Epithelial cell of esophagus (primary cell): ENCODE data around the gene EXOSC10.
"Not testable (repeated sequence)": the region's sequence is repeated elsewhere in the genome, so short reads cannot be mapped to it uniquely, and the experiment has no call there.

ENCODE experiments used
- DNase-seq: peaks from one replicate; pipeline ENCODE4 v3.0.0; 2010; ENCODE audit warnings: low read depth
- H3K4me3 ChIP-seq: 2 replicates; pipeline ENCODE4 v1.5.1; 2011; ENCODE audit warnings: mild to moderate bottlenecking, low read length, control low read depth
- TF ChIP-seq, protein P1 (sequence below): IDR thresholded peaks from 2 replicates; pipeline ENCODE4 v1.5.1; 2011; ENCODE audit warnings: low read depth, mild to moderate bottlenecking, low read length, control low read depth, inconsistent platforms; ENCODE audit not compliant: insufficient read depth; ENCODE audit errors: missing control alignments

The EXOSC10 gene

GRCh38 chr1:11098931-11099309, 749 bp downstream of the EXOSC10 start:
- peak overlapping the region; percentile 88 for H3K4me3 ChIP-seq
- DNase-seq = no peak
- TF ChIP-seq, protein P1, sequence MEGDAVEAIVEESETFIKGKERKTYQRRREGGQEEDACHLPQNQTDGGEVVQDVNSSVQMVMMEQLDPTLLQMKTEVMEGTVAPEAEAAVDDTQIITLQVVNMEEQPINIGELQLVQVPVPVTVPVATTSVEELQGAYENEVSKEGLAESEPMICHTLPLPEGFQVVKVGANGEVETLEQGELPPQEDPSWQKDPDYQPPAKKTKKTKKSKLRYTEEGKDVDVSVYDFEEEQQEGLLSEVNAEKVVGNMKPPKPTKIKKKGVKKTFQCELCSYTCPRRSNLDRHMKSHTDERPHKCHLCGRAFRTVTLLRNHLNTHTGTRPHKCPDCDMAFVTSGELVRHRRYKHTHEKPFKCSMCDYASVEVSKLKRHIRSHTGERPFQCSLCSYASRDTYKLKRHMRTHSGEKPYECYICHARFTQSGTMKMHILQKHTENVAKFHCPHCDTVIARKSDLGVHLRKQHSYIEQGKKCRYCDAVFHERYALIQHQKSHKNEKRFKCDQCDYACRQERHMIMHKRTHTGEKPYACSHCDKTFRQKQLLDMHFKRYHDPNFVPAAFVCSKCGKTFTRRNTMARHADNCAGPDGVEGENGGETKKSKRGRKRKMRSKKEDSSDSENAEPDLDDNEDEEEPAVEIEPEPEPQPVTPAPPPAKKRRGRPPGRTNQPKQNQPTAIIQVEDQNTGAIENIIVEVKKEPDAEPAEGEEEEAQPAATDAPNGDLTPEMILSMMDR = no peak

- DNase-seq, H3K4me3 ChIP-seq: not testable (repeated sequence)
Measured at GRCh38 chr1:11083784-11084183, 15.9 kb downstream of the EXOSC10 start.

GRCh38 chr1:11080931-11081330, 18.7 kb downstream of the EXOSC10 start:
- no peak for DNase-seq
- TF ChIP-seq, protein P1 = no peak

GRCh38 chr1:11078631-11079030, 21.0 kb downstream of the EXOSC10 start:
- DNase-seq = no peak
- H3K4me3 ChIP-seq = no peak overlapping the region
- TF ChIP-seq, protein P1 = no peak

More at GRCh38 chr1:11080931-11081330, 18.7 kb downstream of the EXOSC10 start:
- H3K4me3 ChIP-seq = no peak overlapping the region

DNA sequence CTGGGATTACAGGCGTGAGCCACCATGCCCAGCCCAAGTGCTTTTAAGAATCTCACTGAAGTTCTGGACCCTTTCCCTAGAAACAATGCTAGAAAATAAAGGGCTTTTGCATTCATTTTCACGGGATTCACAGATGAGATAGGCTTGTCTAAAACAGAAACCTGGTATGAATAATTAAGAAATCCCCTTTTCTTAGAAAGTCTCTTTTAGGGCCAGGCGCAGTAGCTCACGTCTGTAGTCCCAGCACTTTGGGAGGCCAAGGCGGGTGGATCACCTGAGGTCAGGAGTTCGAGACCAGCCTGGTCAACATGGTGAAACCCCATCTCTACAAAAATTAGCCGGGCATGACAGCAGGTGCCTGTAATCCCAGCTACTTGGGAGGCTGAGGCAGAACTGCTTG, 26.3 kb downstream of the EXOSC10 start:
- not testable (repeated sequence) for DNase-seq, H3K4me3 ChIP-seq

DNA sequence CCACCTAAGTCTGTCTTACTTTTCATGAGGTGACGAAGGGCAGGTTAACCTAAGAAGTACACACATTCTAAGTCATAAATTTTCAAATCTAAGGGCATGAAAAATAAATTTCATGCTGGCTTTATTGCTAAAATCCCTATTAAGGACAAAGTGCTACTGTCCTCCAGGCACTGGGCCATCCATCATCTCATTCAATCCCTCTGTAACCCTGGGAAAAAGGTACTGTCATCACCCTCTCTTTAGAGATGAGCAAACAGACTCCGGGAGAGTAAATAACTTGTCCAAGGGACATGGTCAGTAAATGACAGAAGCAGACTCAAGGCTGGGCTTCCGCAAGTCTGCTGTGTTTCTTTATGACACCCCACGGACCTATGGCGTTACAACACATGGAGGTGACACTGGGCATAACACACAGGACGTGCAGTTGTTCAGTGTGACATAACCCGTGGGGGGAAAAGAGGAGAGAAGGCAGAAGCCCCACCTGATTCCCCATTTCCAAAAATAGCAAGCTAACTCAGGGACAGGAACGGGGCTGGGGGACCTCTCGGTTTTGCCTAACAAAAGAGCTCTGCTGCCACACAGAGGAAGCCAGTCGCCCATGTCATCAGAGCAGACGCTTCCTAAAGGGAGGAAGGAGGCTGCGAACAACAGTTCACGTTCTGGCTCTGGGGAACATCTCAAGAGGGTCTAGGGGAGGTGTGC, 27.3 kb downstream of the EXOSC10 start:
- DNase-seq = no peak
- TF ChIP-seq, protein P1 = no peak
- H3K4me3 ChIP-seq = no peak overlapping the region

GRCh38 chr1:11071463-11072215, 28.0 kb downstream of the EXOSC10 start:
- TF ChIP-seq, protein P1 = no peak
- no peak overlapping the region for H3K4me3 ChIP-seq
- no peak for DNase-seq

DNA sequence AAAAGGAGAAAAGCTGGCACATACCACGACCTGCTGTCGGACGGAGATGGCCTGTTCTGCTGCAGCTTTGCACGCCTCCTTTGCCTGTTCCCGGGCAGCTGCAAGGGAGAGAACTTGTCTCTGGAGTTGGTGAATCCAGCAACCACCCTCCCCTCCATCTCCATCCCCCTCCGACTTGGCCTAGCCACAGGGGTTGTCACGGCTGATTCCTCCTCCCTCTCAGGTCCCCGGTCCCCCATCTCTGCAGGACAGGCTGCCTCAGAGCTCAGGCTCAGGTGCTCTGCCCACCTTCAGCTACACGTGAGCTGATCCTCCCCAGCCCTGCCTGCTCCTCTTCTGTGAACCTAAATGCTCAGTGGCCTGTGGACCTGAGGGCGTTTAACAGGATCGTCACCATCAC, 28.8 kb downstream of the EXOSC10 start:
- H3K4me3 ChIP-seq = no peak overlapping the region
- DNase-seq = no peak
- TF ChIP-seq, protein P1 = no peak
